SK-N-SH (cell line): ENCODE measurements around the gene ZNF518A. TPM values are rescaled to one million over a fixed set of nuclear protein-coding genes. Genes with fewer than 3 reads are reported as not detected.

Source experiments
- CTCF ChIA-PET: fragments of 300-600, 350-600 bp; formaldehyde crosslinking; extraction: SDS; loops from one replicate; lab custom pipeline; 2021; lab: Yijun Ruan, JAX
- POLR2A ChIA-PET: fragments of 350-600 bp; sonication (Branson Sonifier 250); formaldehyde crosslinking; extraction: SDS; loops from one replicate; lab custom pipeline; 2020; ENCODE audit warnings: antibody characterized with exemption, inconsistent platforms; lab: Yijun Ruan, JAX
- DNase-seq: peaks from one replicate; pipeline ENCODE4 v3.0.0; 2012
- H2AFZ ChIP-seq: fragments of 200-600 bp; sonication (generic); 2 replicates; pipeline ENCODE4 v1.8.1; 2016; ENCODE audit warnings: antibody characterized with exemption, mild to moderate bottlenecking, low read depth
- H3F3A ChIP-seq: fragments of 200-600 bp; sonication (generic); replicated peaks from 2 replicates; pipeline ENCODE3; 2016; ENCODE audit warnings: antibody characterized with exemption, mild to moderate bottlenecking; ENCODE audit not compliant: insufficient read depth
- H3K27ac ChIP-seq, 2 experiments: fragments of 200-500 bp in 1 of 2; fragments of 200-600 bp in 1 of 2; sonication (Bioruptor generic) in 1 of 2; sonication (generic), shearing (Covaris generic) in 1 of 2; 2 replicates each; pipeline versions ENCODE4 v1.5.1 to v1.6.1; 2014 to 2016; ENCODE audit warnings: low read depth in 2 of 2, inconsistent platforms in 1 of 2, low read length in 1 of 2, mild to moderate bottlenecking in 1 of 2, mixed read lengths in 1 of 2
- H3K27me3 ChIP-seq: fragments of 200-600 bp; sonication (generic), shearing (Covaris generic); 2 replicates; pipeline ENCODE4 v1.6.1; 2016; ENCODE audit warnings: mixed run types; ENCODE audit not compliant: insufficient read depth
- H3K36me3 ChIP-seq, 2 experiments: fragments of 200-500 bp in 1 of 2; fragments of 200-600 bp in 1 of 2; sonication (Bioruptor generic) in 1 of 2; sonication (generic) in 1 of 2; replicated peaks in 1 of 2; 2 replicates each; pipeline versions ENCODE3 to v1.5.1; 2014 to 2016; ENCODE audit warnings: low read length in 1 of 2, mild to moderate bottlenecking in 1 of 2; ENCODE audit not compliant: insufficient read depth in 2 of 2, control insufficient read depth in 1 of 2
- H3K4me1 ChIP-seq, 2 experiments: fragments of 200-500 bp in 1 of 2; fragments of 200-600 bp in 1 of 2; sonication (Bioruptor generic) in 1 of 2; sonication (generic), shearing (Covaris generic) in 1 of 2; 2 replicates each; pipeline versions ENCODE4 v1.5.1 to v1.6.1; 2014 to 2016; ENCODE audit warnings: low read depth in 1 of 2, low read length in 1 of 2, mixed run types in 1 of 2; ENCODE audit not compliant: insufficient read depth in 2 of 2, control insufficient read depth in 1 of 2
- H3K4me2 ChIP-seq: fragments of 200-600 bp; sonication (generic), shearing (Covaris generic); 2 replicates; pipeline ENCODE4 v1.6.1; 2017; ENCODE audit warnings: mixed run types
- H3K4me3 ChIP-seq, 2 experiments: fragments of 200-500 bp in 1 of 2; fragments of 200-600 bp in 1 of 2; sonication (Bioruptor generic) in 1 of 2; sonication (generic), shearing (Covaris generic) in 1 of 2; 2 replicates each; pipeline versions ENCODE4 v1.5.1 to v1.8.1; 2014 to 2016; ENCODE audit warnings: low read depth in 2 of 2, inconsistent platforms in 1 of 2, low read length in 1 of 2, mild to moderate bottlenecking in 1 of 2, mixed read lengths in 1 of 2, moderate library complexity in 1 of 2
- H3K79me2 ChIP-seq: fragments of 200-600 bp; sonication (generic); 2 replicates; pipeline ENCODE4 v1.8.1; 2017; ENCODE audit warnings: mild to moderate bottlenecking; ENCODE audit not compliant: insufficient read depth
- H3K9ac ChIP-seq: fragments of 200-600 bp; sonication (generic); 2 replicates; pipeline ENCODE4 v1.6.1; 2017; ENCODE audit warnings: mixed run types
- H3K9me2 ChIP-seq: fragments of 200-600 bp; sonication (generic); 2 replicates; pipeline ENCODE4 v1.6.1; 2017; ENCODE audit warnings: mixed run types
- H3K9me3 ChIP-seq: fragments of 200-600 bp; sonication (generic); 2 replicates; pipeline ENCODE4 v1.6.1; 2017; ENCODE audit warnings: mixed run types, mild to moderate bottlenecking, moderate library complexity
- H4K20me1 ChIP-seq: fragments of 200-600 bp; sonication (generic); 2 replicates; pipeline ENCODE4 v1.6.1; 2017; ENCODE audit warnings: mild to moderate bottlenecking, mixed run types; ENCODE audit not compliant: insufficient read depth
- CHD2 ChIP-seq: fragments of 150-350 bp; IDR thresholded peaks from 2 replicates; pipeline ENCODE4 v1.6.1; 2018; ENCODE audit warnings: low read length; ENCODE audit not compliant: partially characterized antibody
- ELF1 ChIP-seq: IDR thresholded peaks from 2 replicates; pipeline ENCODE4 v1.4.0; 2012
- EZH2phosphoT487 ChIP-seq: fragments of 200-600 bp; sonication (generic); IDR thresholded peaks from 2 replicates; pipeline ENCODE4 v1.6.1; 2017; ENCODE audit warnings: low read depth, mixed run types, mild to moderate bottlenecking, antibody characterized with exemption, moderate library complexity, borderline replicate concordance
- FOSL2 ChIP-seq: IDR thresholded peaks from 2 replicates; pipeline ENCODE4 v1.4.0; 2012; ENCODE audit warnings: low read depth, mild to moderate bottlenecking, moderate library complexity, borderline replicate concordance
- FOXJ3 ChIP-seq: sonication (generic); formaldehyde crosslinking; IDR thresholded peaks from 2 replicates; pipeline ENCODE4 v1.5.1; 2020; ENCODE audit warnings: mild to moderate bottlenecking, missing genetic modification reagents
- FOXM1 ChIP-seq: IDR thresholded peaks from 2 replicates; pipeline ENCODE4 v1.4.0; 2012; ENCODE audit warnings: low read depth, mild to moderate bottlenecking
- MXI1 ChIP-seq: IDR thresholded peaks from 2 replicates; pipeline ENCODE4 v1.6.1; 2012; ENCODE audit warnings: mild to moderate bottlenecking, low read depth, low read length, improper control_type of control experiment
- NFIC ChIP-seq: IDR thresholded peaks from 2 replicates; pipeline ENCODE4 v1.4.0; 2012; ENCODE audit warnings: borderline replicate concordance
- POLR2AphosphoS5 ChIP-seq: IDR thresholded peaks from 2 replicates; pipeline ENCODE4 v1.6.1; 2012; ENCODE audit warnings: low read depth, low read length
- RAD21 ChIP-seq: IDR thresholded peaks from 2 replicates; pipeline ENCODE4 v1.6.1; 2012; ENCODE audit warnings: mild to moderate bottlenecking, low read length
- RCOR1 ChIP-seq: fragments of 150-350 bp; IDR thresholded peaks from 2 replicates; pipeline ENCODE4 v1.6.1; 2017; ENCODE audit warnings: antibody characterized with exemption, low read length
- REST ChIP-seq: IDR thresholded peaks from 2 replicates; pipeline ENCODE4 v1.6.1; 2012; ENCODE audit warnings: mild to moderate bottlenecking, low read depth, low read length, moderate library complexity
- RFX5 ChIP-seq: IDR thresholded peaks from 2 replicates; pipeline ENCODE4 v1.6.1; 2012; ENCODE audit warnings: mild to moderate bottlenecking, improper control_type of control experiment, low read length
- RXRA ChIP-seq: IDR thresholded peaks from 2 replicates; pipeline ENCODE4 v1.4.0; 2012; ENCODE audit warnings: low read depth, mild to moderate bottlenecking, borderline replicate concordance
- SIN3A ChIP-seq: IDR thresholded peaks from 2 replicates; pipeline ENCODE4 v1.6.1; 2012; ENCODE audit warnings: low read depth, mild to moderate bottlenecking, low read length, moderate library complexity, borderline replicate concordance
- SMC3 ChIP-seq: IDR thresholded peaks from 2 replicates; pipeline ENCODE4 v1.6.1; 2012; ENCODE audit warnings: low read depth, low read length, improper control_type of control experiment
- TAF1 ChIP-seq: IDR thresholded peaks from 2 replicates; pipeline ENCODE4 v1.6.1; 2012; ENCODE audit warnings: low read depth, mild to moderate bottlenecking, low read length, moderate library complexity, borderline replicate concordance
- TEAD4 ChIP-seq: IDR thresholded peaks from 2 replicates; pipeline ENCODE4 v1.4.0; 2012; ENCODE audit warnings: mild to moderate bottlenecking, borderline replicate concordance; ENCODE audit not compliant: insufficient read depth
- USF1 ChIP-seq: IDR thresholded peaks from 2 replicates; pipeline ENCODE4 v1.4.0; 2012; ENCODE audit warnings: low read depth, borderline replicate concordance
- WGBS: methylation state at CpG from one replicate; pipeline ENCODE4 v1.1.6; 2017; ENCODE audit warnings: low lambda C conversion rate; 5-methylcytosine and 5-hydroxymethylcytosine counted together
- polyA plus RNA-seq, 3 experiments: library from polyadenylated mRNA; depleted of rRNA; stranded (reverse); fragments of >200 nt; gene quantifications; 2 replicates each; pipeline ENCODE4 v1.2.3, GENCODE V29; 2012
- TF ChIP-seq, protein P1 (sequence below): fragments of 150-350 bp; IDR thresholded peaks from 2 replicates; pipeline ENCODE4 v1.6.1; 2017; ENCODE audit warnings: antibody characterized with exemption, low read length, low read depth, borderline replicate concordance

The ZNF518A gene
- polyA plus RNA-seq, 1 of the 3 experiments (the other 2 are of a cell fraction), result 1.7 TPM

- ChIA-PET POLR2A (no interaction called here), CTCF (no interaction called here)
Observed at GRCh38 chr10:96112531-96112930, 17.6 kb upstream of the ZNF518A start.

More at GRCh38 chr10:96112531-96112930, 17.6 kb upstream of the ZNF518A start:
- WGBS, result 42% methylated on average over 7 of the region's 7 CpGs
- Histone ChIP-seq H3K4me3 (no peak overlapping the region), H3K9me2 (no peaks in the 10 kb centered on the region), H2AFZ (no peak overlapping the region), H3K4me2 (no peak overlapping the region), H3F3A (no peaks in the 10 kb centered on the region), H3K4me1 (no peaks in the 10 kb centered on the region), H3K9me3 (no peaks in the 10 kb centered on the region), H3K79me2 (no peaks in the 10 kb centered on the region), H3K9ac (no peak overlapping the region), H3K27me3 (peaks cover 14% of the 10 kb centered on the region; the same call in 1 of the 2 replicates), H3K36me3 (no peaks in the 10 kb centered on the region), H3K27ac (no peak overlapping the region), H4K20me1 (no peaks in the 10 kb centered on the region)
- DNase-seq, result no peak
- TF ChIP-seq SIN3A (no peak), RCOR1 (no peak), RAD21 (no peak), FOSL2 (no peak), NFIC (no peak), CHD2 (no peak), FOXJ3 (no peak), MXI1 (no peak), EZH2phosphoT487 (no peak), FOXM1 (no peak), POLR2AphosphoS5 (no peak), ELF1 (no peak), RFX5 (no peak), REST (no peak), TAF1 (no peak), TEAD4 (no peak), RXRA (no peak), USF1 (no peak), SMC3 (no peak)
- TF ChIP-seq, protein P1, sequence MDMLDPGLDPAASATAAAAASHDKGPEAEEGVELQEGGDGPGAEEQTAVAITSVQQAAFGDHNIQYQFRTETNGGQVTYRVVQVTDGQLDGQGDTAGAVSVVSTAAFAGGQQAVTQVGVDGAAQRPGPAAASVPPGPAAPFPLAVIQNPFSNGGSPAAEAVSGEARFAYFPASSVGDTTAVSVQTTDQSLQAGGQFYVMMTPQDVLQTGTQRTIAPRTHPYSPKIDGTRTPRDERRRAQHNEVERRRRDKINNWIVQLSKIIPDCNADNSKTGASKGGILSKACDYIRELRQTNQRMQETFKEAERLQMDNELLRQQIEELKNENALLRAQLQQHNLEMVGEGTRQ, result no peak
